H7 (cell line): ENCODE measurements around the gene TMEM229A. TPM values are rescaled to one million over a fixed set of nuclear protein-coding genes. Genes with fewer than 3 reads are reported as not detected.
A peak's percentile ranks its signal among the peaks of the same experiment; 100 is the strongest.
"Not testable (repeated sequence)": the region's sequence is repeated elsewhere in the genome, so short reads cannot be mapped to it uniquely, and the experiment has no call there.

Experiments
- DNase-seq: peaks from one replicate; pipeline ENCODE4 v3.0.0; 2012
- H3K27me3 ChIP-seq: 2 replicates; pipeline ENCODE4 v1.6.0; 2011; ENCODE audit warnings: mild to moderate bottlenecking, low read length; ENCODE audit not compliant: control insufficient read depth, insufficient read depth
- H3K36me3 ChIP-seq: replicated peaks from 2 replicates; pipeline ENCODE4 v1.5.1; 2011; ENCODE audit warnings: low read length; ENCODE audit not compliant: control insufficient read depth, insufficient read depth
- H3K4me3 ChIP-seq: 2 replicates; pipeline ENCODE4 v1.5.1; 2011; ENCODE audit warnings: low read depth, mild to moderate bottlenecking, control low read depth, low read length, moderate library complexity; ENCODE audit not compliant: insufficient read depth
- total RNA-seq: library from RNA; depleted of rRNA; stranded (reverse); fragments of >200 nt; shearing (Covaris generic); gene quantifications from 2 replicates; pipeline ENCODE4 v1.2.3, GENCODE V29; 2014

Gene TMEM229A
- total RNA-seq, 1 experiment from 2014 or later, result 0.42 TPM

DNA sequence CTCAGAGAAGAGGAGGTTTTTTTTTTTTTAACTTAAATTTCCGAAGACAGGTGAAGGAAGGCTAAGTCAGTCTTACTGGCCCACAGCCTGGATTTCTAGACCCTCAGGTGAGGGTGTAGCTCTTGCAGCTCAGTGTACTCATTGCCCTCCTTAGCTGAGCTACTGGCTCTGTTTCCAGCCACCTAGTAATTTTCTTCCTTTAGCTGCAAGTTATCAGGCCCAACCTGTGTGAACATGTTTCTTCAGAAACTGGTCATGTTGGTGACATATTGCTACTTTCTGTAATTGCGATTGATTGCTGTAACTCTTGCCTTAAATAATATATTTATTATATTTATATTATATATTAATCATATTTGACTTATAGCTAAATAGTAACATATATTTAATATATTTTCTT is 10.0 kb upstream of the TMEM229A start:
- no peaks in the 10 kb centered on the region for H3K27me3 ChIP-seq
- DNase-seq, result no peak
- no peak overlapping the region for H3K4me3 ChIP-seq
- no peaks in the 10 kb centered on the region for H3K36me3 ChIP-seq

DNA sequence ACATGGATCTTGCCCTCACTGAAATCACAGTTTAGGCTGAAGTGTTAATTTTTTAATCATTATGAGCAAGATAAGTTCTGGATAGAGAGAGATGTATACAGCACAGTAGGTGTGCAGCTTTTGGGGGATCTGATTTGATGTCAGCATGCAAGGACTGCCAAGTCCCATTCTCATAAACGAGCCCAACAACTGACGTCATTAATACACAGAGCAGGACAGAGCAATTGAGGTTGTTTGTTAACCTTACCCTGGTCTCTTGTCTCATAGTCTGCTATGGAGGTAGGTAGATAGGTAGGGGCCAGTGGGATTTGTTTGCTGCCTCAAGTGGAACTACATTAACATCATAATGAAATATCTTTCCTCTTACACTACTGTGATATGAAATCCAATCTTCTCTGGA is 8.6 kb upstream of the TMEM229A start:
- no peak for DNase-seq
- H3K4me3 ChIP-seq, result no peak overlapping the region

DNA sequence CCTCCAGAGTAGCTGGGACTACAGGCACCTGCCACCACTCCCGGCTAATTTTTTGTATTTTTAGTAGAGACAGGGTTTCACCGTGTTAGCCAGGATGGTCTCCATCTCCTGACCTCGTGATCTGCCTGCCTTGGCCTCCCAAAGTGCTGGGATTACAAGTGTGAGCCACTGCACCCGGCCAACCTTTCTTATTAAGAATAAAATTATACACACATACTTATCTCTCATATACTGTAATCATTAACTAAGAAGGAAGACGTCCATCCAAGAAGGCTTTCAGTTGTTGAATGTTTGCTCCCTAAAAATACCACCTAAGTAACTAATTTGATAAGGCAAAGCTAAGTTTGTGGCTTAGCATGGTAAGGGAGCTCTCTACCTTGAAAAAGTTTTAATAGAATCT is 5.0 kb upstream of the TMEM229A start:
- not testable (repeated sequence) for DNase-seq, H3K4me3 ChIP-seq, H3K36me3 ChIP-seq
- peaks cover 13% of the 10 kb centered on the region for H3K27me3 ChIP-seq

More for the DNA sequence above, 8.6 kb upstream of the TMEM229A start:
- Histone ChIP-seq H3K36me3 (no peaks in the 10 kb centered on the region), H3K27me3 (no peaks in the 10 kb centered on the region)

DNA sequence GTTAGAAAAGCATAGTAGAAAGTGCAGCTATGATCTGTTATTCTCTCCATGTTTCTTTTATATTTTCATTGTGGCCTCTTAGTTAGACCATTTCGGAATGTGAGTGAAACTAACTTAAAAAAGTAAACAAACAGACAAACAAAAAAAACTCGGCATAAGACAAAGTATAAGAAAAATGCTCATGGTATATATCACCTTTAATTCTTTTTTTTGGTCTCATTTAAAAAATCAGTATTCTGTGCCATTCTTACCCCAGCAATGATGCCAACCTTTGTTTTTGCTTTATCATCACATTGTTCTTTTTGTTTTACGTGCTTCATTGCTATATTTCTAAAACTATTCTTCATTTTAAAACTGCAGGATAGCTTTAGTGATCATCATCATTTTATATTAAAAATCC is 2.8 kb upstream of the TMEM229A start:
- Histone ChIP-seq H3K4me3 (no peak overlapping the region), H3K27me3 (peaks cover 33% of the 10 kb centered on the region), H3K36me3 (no peaks in the 10 kb centered on the region)
- DNase-seq, result no peak

DNA sequence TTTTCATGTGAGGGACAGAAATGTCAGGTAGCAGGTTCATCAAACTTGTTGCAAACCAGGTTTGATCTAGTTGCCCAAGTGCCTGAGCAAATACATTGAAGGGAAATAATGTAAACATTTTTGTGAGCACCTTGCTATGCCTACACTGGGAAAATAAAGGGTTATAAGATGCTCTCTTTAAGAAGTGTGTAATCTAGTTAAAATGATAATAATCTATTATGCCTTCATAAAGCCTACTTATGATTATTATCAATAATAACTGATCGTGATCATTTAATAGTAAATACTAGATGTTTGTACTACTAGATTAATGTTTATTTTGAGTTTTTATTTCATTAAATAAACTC is 1.9 kb upstream of the TMEM229A start:
- DNase-seq, result no peak
- Histone ChIP-seq H3K27me3 (peaks cover 34% of the 10 kb centered on the region), H3K4me3 (no peak overlapping the region)

DNA sequence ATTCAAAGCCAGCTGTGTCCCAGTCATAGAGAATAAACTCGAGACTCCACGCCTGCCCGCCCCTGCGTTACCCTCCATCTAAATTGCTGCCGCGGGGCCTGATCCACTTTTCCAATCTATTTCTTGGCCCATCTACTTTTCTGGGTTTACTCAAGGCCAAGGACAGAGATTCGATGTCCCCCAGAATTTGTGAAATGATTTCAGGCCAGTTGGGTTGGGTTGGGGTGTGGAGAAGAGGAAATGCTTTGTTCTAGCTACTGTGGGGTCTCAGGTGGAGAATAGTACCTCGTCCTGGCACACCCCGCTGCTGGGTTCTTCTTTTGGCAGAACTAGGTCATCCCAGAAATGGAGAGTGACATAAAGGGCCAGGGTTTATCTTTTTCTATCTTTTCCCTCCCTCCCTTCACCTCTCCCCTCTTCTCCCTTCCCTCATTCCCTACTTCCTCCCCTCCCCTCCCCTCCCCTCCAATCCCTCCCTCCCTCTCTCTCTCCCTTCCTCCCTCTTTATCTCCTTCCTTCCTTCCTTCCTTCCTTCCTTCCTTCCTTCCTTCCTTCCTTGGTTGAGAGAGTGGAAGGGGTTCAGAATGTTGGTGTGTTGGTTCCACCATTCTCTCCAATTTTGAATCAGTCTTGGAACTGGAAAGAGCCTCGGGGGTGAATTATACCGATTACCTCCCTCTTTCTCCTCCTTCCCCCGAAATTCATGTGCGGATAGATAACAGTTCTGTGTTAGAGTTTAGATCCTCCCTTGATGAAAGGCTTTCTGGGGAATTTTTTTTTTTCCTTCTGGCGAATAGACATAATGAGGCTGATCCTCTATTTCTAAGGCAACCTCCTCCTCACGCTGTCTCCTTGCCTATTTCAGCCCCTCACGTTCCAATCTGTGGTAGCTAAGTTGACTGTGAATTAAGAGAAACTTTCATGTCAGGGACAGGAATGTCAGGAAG is 1.2 kb upstream of the TMEM229A start:
- Histone ChIP-seq H3K27me3 (peaks cover 34% of the 10 kb centered on the region), H3K4me3 (peak overlapping the region; percentile 62), H3K36me3 (no peaks in the 10 kb centered on the region)
- peak; percentile 8 for DNase-seq

More for the DNA sequence above, 1.9 kb upstream of the TMEM229A start:
- H3K36me3 ChIP-seq, result no peaks in the 10 kb centered on the region

DNA sequence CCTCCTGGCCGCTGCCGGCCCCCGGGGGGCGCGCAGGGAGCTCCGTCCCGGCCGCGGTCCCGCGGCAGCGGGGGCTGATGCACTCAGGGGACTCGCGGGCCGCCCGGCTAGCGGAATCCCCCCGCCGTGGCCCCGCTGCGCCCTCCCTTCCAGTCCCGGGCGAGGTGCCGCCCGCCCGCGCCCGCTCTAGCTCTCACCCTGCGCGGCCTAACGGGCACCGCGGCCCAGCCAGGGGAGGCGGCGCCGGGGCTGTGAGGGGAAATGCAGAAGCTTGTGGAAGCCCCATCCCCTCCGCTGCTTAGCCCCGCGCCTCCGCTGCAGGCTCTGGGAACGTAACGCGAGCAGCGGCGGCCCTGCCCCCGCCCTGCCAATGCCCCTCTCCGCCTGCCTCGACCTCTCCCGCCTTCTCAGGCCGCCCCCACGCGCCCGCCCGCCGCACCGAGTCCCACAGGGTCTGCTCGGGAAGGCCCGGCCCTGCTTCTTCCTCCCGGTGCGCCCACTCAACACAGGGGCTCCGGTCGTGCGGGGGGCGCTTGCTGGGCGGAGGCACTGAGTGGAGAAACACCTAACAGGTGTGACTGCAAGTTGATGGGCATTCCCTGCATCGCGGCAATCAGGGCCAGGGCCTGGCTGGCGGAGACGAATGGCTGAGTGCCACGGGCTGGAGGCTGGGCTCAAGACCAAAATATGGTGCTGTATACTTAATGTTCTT is 384 bp upstream of the TMEM229A start:
- Histone ChIP-seq H3K27me3 (peaks cover 34% of the 10 kb centered on the region), H3K36me3 (no peaks in the 10 kb centered on the region), H3K4me3 (peak overlapping the region; percentile 62)
- peak; percentile 81 for DNase-seq

DNA sequence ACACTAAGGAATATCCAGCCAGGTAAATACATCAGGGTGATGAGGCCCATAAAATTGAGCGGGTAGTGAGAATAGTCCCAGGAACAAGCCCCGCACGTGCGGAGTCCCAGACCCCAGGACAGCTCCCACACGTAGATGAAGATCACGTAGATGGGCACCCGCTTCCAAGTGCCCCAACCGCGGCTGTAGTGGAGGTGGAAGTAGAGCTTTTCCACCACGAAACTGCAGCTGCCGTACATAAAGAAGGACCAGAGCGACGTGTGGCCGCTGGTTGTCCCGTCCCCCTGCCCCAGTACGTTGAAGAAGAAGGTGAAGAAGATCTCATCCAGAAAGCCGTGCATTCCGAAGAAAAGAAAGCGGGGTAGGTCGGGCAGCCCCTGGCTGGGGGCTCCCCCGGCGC is 948 bp downstream of the TMEM229A start:
- peak overlapping the region; percentile 62 for H3K4me3 ChIP-seq
- H3K36me3 ChIP-seq, result no peaks in the 10 kb centered on the region
- peaks cover 34% of the 10 kb centered on the region for H3K27me3 ChIP-seq
- no peak for DNase-seq

DNA sequence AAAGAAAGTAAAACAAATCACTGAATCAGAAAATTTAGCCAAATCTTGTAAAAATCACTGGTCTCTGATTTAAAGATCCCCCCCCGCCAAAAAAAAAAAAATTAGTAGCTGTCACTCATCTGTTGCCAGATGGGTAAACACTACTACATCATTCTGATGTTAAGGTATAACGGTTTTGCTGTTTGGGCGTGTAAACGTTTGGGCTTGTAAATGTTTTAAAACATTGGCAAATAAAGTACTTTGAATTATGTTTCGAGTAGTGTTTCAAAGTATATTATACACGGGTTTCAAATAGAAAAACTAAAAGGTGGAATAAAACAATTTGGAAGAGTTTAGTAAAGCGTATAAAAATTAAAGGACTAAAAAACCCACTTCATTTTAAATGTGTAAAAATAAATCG is 1.5 kb downstream of the TMEM229A start:
- Histone ChIP-seq H3K27me3 (peaks cover 34% of the 10 kb centered on the region), H3K4me3 (no peak overlapping the region), H3K36me3 (no peaks in the 10 kb centered on the region)
- DNase-seq, result no peak

DNA sequence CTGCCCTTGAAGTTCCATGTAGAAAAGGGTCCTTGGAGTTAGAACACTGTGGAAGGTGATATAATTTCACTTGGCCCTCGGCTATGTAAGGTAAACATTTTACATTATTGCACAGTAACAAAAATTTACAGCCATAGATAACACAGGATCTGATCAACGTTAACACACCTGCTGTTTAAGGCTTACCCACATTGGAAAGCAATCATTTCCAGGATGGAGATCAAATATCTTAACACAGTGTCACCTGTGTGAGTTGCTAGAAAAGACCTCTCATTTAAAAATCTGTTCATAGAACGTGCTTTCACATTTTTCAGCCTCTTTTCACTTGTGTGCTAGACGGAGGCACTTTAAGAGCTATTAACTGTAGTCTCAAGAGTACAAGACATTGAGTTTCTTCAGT is 1.9 kb downstream of the TMEM229A start:
- Histone ChIP-seq H3K36me3 (no peaks in the 10 kb centered on the region), H3K27me3 (peaks cover 34% of the 10 kb centered on the region), H3K4me3 (no peak overlapping the region)
- DNase-seq, result no peak

DNA sequence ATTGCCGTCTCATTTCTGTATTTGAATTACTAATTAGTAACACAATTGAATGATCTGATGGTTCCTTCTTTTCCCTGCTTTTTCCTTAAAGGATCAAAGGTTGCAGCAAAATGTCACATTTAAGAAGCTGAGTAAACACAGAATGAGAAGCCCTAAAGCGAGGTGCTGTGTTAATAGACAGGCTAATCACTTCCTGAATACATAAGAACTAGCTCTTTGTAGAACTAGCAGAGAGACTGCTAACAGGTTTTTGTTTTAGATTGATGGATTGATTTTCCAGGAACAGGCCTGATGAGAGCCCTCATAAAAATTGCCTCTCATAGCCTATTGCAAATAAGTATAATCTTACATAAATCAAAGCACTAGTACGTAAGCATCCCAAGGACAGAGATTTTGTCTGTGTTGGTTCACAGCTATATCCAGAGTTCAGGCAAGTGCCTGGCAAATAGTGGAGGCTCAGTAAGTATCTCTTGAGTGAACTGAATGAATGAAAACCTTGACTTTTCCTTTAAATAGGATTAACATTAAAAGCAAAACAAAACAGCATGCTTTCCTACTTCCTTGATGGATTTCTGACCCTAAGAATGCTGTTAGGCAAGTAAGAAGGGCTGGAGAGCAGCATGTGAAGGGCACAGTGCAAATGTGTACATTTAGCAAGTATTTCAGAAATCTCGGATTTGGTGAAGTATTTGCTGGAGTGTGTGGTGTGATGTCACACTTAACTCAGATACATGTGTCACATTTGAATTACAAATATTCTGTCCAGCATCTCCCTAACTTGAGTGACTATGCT is 3.3 kb downstream of the TMEM229A start:
- DNase-seq, result no peak
- Histone ChIP-seq H3K36me3 (no peaks in the 10 kb centered on the region), H3K27me3 (peaks cover 34% of the 10 kb centered on the region), H3K4me3 (no peak overlapping the region)

DNA sequence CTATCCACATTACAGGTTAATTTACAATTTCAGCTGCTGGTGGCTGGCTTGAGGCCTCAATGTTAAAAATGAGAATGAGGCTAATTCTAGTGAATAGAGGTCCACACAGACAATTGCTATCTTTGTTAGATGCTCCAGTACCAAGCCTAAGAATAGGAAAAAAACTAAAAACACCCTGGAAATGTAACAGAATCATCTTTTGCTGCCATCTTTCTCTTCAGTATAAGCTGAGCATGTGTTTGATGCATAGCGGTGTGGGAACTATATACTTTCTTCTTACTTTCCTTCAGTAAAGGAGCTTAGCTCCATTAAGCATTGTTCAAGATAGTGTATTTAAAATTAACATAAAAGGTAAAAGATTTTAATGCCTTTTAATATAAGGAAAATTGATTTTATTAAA is 5.6 kb downstream of the TMEM229A start:
- H3K36me3 ChIP-seq, result no peaks in the 10 kb centered on the region
- peaks cover 16% of the 10 kb centered on the region for H3K27me3 ChIP-seq
- H3K4me3 ChIP-seq, result no peak overlapping the region
- DNase-seq, result no peak

DNA sequence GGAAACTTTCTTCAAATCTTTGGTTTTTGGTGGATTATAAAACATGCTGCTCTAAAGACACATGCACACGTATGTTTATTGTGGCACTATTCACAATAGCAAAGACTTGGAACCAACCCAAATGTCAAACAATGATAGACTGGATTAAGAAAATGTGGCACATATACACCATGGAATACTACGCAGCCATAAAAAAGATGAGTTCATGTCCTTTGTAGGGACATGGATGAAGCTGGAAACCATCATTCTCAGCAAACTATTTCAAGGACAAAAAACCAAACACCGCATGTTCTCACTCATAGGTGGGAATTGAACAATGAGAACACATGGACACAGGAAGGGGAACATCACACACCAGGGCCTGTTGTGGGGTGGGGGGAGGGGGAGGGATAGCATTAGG is 8.5 kb downstream of the TMEM229A start:
- not testable (repeated sequence) for H3K4me3 ChIP-seq, DNase-seq, H3K36me3 ChIP-seq, H3K27me3 ChIP-seq

DNA sequence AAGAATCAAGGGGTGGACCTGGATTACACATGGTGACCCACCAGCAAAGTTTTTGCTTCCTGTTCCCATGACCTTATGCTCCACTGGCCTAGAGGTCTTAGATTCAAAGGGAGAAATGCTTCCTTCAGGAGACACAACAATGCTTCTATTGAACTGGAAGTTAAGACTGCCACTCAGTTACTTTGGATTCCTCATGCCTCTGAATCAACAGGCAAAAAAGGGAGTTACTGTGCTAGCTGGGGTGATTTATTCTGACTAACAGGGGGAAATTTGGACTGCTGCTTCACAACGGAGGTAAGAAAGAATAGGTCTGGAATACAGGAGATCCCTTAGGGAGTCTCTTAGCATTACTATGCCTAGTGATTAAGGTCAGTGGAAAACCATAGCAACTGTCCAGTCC is 10.3 kb downstream of the TMEM229A start:
- no peak for DNase-seq
- Histone ChIP-seq H3K4me3 (no peak overlapping the region), H3K36me3 (no peaks in the 10 kb centered on the region), H3K27me3 (no peaks in the 10 kb centered on the region)
